Osteocyte (in vitro differentiated cells): ENCODE measurements around the gene GNAZ. TPM values are rescaled to one million over a fixed set of nuclear protein-coding genes. Genes with fewer than 3 reads are reported as not detected.
A peak's percentile ranks its signal among the peaks of the same experiment; 100 is the strongest.
"Not testable (repeated sequence)": the region's sequence is repeated elsewhere in the genome, so short reads cannot be mapped to it uniquely, and the experiment has no call there.

Experiments
- DNase-seq: peaks from one replicate; pipeline ENCODE4 v3.0.0; 2021; ENCODE audit warnings: mixed read lengths; ENCODE audit not compliant: unreplicated experiment; ENCODE audit errors: extremely low spot score
- H3K27ac Mint-ChIP-seq: one replicate; pipeline ENCODE4 v1.8.0; 2021; ENCODE audit warnings: mild to moderate bottlenecking, mixed read lengths; ENCODE audit not compliant: unreplicated experiment
- H3K27me3 Mint-ChIP-seq: one replicate; pipeline ENCODE4 v1.8.0; 2021; ENCODE audit warnings: mixed read lengths; ENCODE audit not compliant: unreplicated experiment
- H3K36me3 Mint-ChIP-seq: one replicate; pipeline ENCODE4 v1.8.0; 2021; ENCODE audit warnings: mixed read lengths; ENCODE audit not compliant: unreplicated experiment
- H3K4me1 Mint-ChIP-seq: one replicate; pipeline ENCODE4 v1.8.0; 2021; ENCODE audit warnings: mixed read lengths; ENCODE audit not compliant: unreplicated experiment
- H3K4me3 Mint-ChIP-seq: one replicate; pipeline ENCODE4 v1.8.0; 2021; ENCODE audit warnings: mild to moderate bottlenecking, moderate library complexity, mixed read lengths; ENCODE audit not compliant: unreplicated experiment
- H3K9me3 Mint-ChIP-seq: one replicate; pipeline ENCODE4 v1.8.0; 2021; ENCODE audit warnings: mixed read lengths; ENCODE audit not compliant: unreplicated experiment
- long read RNA-seq: library from polyadenylated mRNA; unstranded; transcript quantifications from one replicate; pipeline ENCODE4 v2.0.0, GENCODE V29; 2021
- total RNA-seq: library from RNA; stranded (reverse); gene quantifications from 2 replicates; pipeline ENCODE4 v1.2.1, GENCODE V29; 2021
- TF ChIP-seq, protein P1 (sequence below): fragments of 200-600 bp; sonication (generic); IDR thresholded peaks from 2 replicates; pipeline ENCODE4 v1.5.0; 2021; ENCODE audit warnings: antibody characterized with exemption, mild to moderate bottlenecking, moderate library complexity

Gene GNAZ
- total RNA-seq, result 2.9 and 3.7 TPM in 2 replicates
- long read RNA-seq, partial matches to known transcripts, result 2 of 3 reads
- long read RNA-seq, other reads (novel, unspliced or antisense), result 1 of 3 reads

- peak within 1 kb of the TSS; percentile 79 for H3K4me3 Mint-ChIP-seq
- TF ChIP-seq, protein P1, sequence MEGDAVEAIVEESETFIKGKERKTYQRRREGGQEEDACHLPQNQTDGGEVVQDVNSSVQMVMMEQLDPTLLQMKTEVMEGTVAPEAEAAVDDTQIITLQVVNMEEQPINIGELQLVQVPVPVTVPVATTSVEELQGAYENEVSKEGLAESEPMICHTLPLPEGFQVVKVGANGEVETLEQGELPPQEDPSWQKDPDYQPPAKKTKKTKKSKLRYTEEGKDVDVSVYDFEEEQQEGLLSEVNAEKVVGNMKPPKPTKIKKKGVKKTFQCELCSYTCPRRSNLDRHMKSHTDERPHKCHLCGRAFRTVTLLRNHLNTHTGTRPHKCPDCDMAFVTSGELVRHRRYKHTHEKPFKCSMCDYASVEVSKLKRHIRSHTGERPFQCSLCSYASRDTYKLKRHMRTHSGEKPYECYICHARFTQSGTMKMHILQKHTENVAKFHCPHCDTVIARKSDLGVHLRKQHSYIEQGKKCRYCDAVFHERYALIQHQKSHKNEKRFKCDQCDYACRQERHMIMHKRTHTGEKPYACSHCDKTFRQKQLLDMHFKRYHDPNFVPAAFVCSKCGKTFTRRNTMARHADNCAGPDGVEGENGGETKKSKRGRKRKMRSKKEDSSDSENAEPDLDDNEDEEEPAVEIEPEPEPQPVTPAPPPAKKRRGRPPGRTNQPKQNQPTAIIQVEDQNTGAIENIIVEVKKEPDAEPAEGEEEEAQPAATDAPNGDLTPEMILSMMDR, result no peak
- peaks cover 15% of the 10 kb centered on the region for H3K4me1 Mint-ChIP-seq
- DNase-seq, result no peak
- no peaks in the 10 kb centered on the region for H3K36me3 Mint-ChIP-seq
- no peaks in the 10 kb centered on the region for H3K27me3 Mint-ChIP-seq
- no peaks in the 10 kb centered on the region for H3K9me3 Mint-ChIP-seq
- H3K27ac Mint-ChIP-seq, result no peak within 1 kb of the TSS
Observed at GRCh38 chr22:23070418-23071229, at the start of gene GNAZ. Gene GNAZ, plus strand, starts transcription at chr22:23070519. Its CDS starts 25,177 bp downstream, at chr22:23095696.

GRCh38 chr22:23020659-23021293, 49.5 kb upstream of the GNAZ start:
- H3K36me3 Mint-ChIP-seq, result no peaks in the 10 kb centered on the region
- peaks cover 6% of the 10 kb centered on the region for H3K9me3 Mint-ChIP-seq
- H3K27me3 Mint-ChIP-seq, result no peaks in the 10 kb centered on the region
- H3K4me1 Mint-ChIP-seq, result no peaks in the 10 kb centered on the region
- TF ChIP-seq, protein P1, result no peak
- H3K27ac Mint-ChIP-seq, result no peak overlapping the region
- DNase-seq, result no peak
- no peak overlapping the region for H3K4me3 Mint-ChIP-seq

DNA sequence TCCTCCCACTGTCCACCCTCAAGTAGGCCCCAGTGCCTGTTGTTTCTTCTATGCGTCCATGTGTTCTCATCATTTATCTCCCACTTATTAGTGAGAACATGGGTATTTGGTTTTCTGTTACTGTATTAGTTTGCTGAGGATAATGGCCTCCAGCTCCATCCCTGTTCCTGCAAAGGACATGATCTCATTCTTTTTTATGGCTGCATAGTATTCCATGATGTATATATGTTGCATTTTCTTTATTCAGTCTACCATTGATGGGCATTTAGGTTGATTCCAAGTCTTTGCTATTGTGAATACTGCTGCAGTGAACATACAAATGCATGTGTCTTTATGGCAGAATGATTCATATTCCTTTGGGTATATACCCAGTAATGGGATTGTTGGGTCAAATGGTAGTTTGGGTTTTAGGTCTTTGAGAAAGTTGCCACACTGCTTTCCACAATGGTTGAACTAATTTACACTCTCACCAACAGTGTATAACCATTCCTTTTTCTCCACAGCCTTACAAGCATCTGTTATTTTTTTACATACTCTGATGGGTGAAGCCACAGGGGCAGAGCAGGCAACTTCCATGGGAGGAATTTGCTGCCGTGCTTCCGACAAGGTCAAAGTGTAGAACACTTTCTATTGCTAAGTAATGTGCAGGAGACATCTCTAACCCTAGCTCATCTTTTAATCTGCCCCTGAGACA, 48.5 kb upstream of the GNAZ start:
- not testable (repeated sequence) for H3K27ac Mint-ChIP-seq, H3K4me3 Mint-ChIP-seq, H3K36me3 Mint-ChIP-seq, H3K4me1 Mint-ChIP-seq, DNase-seq, H3K27me3 Mint-ChIP-seq, H3K9me3 Mint-ChIP-seq

DNA sequence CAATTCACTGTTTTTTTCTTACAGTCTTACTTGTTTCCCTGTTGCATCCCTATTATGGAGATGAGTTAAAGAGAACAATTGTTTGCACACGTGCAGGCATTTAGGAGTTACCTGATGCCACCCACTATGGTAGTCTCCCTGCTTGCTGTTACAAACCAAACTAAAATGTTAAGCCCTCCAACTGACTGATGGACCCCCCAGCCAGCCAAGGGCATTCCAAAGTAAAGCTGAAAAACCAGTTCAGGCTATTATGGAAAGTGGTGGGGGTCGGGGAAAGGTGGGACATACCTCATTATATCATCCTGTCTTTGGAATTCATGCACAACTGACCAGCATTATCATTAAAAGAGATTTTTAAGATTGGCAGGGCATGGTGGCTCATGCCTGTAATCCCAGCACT, 47.0 kb upstream of the GNAZ start:
- TF ChIP-seq, protein P1, result no peak
- Mint-ChIP-seq H3K4me3 (no peak overlapping the region), H3K36me3 (no peaks in the 10 kb centered on the region), H3K4me1 (no peaks in the 10 kb centered on the region), H3K9me3 (peaks cover 6% of the 10 kb centered on the region), H3K27me3 (no peaks in the 10 kb centered on the region), H3K27ac (no peak overlapping the region)
- DNase-seq, result peak; percentile 38

DNA sequence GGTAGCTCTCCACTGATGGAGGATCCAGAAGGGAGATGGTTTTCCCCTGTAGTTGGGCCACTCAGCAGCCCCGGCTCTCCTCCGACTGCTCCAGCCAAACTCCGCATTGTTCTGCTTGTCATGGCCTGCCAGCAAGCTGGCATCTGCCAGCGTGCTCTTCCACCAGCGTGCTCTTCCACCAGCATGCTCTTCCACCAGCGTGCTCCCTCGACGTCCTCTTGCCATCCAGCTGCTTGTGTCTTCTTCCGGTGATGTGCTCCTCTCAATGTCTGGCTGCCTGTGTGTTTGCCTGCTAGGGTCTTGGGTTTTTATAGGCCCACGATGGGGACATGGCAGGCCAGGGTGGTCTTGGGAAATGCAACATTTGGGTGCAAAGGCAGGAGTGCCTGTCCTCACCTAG, 43.5 kb upstream of the GNAZ start:
- Mint-ChIP-seq H3K36me3 (no peaks in the 10 kb centered on the region), H3K27ac (no peak overlapping the region), H3K4me3 (no peak overlapping the region), H3K27me3 (no peaks in the 10 kb centered on the region), H3K4me1 (no peaks in the 10 kb centered on the region), H3K9me3 (no peaks in the 10 kb centered on the region)
- TF ChIP-seq, protein P1, result no peak
- no peak for DNase-seq

GRCh38 chr22:23027849-23028248, 42.5 kb upstream of the GNAZ start:
- not testable (repeated sequence) for DNase-seq, H3K4me1 Mint-ChIP-seq, H3K4me3 Mint-ChIP-seq, H3K27ac Mint-ChIP-seq, H3K9me3 Mint-ChIP-seq, H3K27me3 Mint-ChIP-seq, H3K36me3 Mint-ChIP-seq
